Uterus (tissue), 4 donors: Measurements from ENCODE around the gene FOXRED1. TPM values are rescaled to one million over a fixed set of nuclear protein-coding genes. Genes with fewer than 3 reads are reported as not detected.
A peak's percentile ranks its signal among the peaks of the same experiment; 100 is the strongest.

ENCODE experiments used
- DNase-seq, 2 donors: peaks; one replicate each; pipeline ENCODE4 v3.0.0-alpha.2; 2019 to 2020
- H3K27ac ChIP-seq, 2 donors: fragments of 200-600 bp; sonication (generic); 1 replicate in 1 of 2; 2 replicates in 1 of 2; pipeline ENCODE4 v1.5.1; 2016 to 2018
- H3K27me3 ChIP-seq, 2 donors: fragments of 200-600 bp; sonication (generic); one replicate each; pipeline ENCODE4 v1.5.1; 2018 to 2019; ENCODE audit warnings: control low read depth in 1 of 2
- H3K36me3 ChIP-seq, 2 donors: fragments of 200-600 bp; sonication (generic); one replicate each; pipeline ENCODE4 v1.5.1; 2019; ENCODE audit warnings: control low read depth in 1 of 2
- H3K4me1 ChIP-seq, 2 donors: fragments of 200-600 bp; sonication (generic); one replicate each; pipeline ENCODE4 v1.5.1; 2018 to 2019; ENCODE audit warnings: control low read depth in 1 of 2
- H3K4me3 ChIP-seq, 2 donors: fragments of 200-600 bp; sonication (generic); 1 replicate in 1 of 2; 2 replicates in 1 of 2; pipeline ENCODE4 v1.5.1; 2018 to 2019; ENCODE audit warnings: mild to moderate bottlenecking in 1 of 2
- H3K9me3 ChIP-seq, 2 donors: fragments of 200-600 bp; sonication (generic); one replicate each; pipeline ENCODE4 v1.5.1; 2019; ENCODE audit warnings: control low read depth in 1 of 2
- CTCF ChIP-seq, 4 experiments: fragments of 200-600 bp in 2 of 4; fragments of 450-650 bp in 2 of 4; sonication (generic) in 2 of 4; IDR thresholded peaks; one replicate each; pipeline ENCODE4 v1.5.1; 2016 to 2019; ENCODE audit warnings: antibody characterized with exemption in 4 of 4, mild to moderate bottlenecking in 2 of 4, moderate library complexity in 1 of 4
- POLR2A ChIP-seq, 2 donors: fragments of 450-650 bp; IDR thresholded peaks; one replicate each; pipeline ENCODE4 v1.6.1; 2016; ENCODE audit warnings: antibody characterized with exemption in 2 of 2, mild to moderate bottlenecking in 1 of 2, moderate library complexity in 1 of 2
- intact Hi-C: fragments of 100-400 bp; cut with DNase I; formaldehyde crosslinking; loops from one replicate; pipeline ENCODE4 v1.15.1; 2023; ENCODE audit warnings: low total_unique reads
- total RNA-seq, 4 donors: library from RNA; depleted of rRNA in 3 of 4; stranded (reverse); fragments of >200 nt in 3 of 4; gene quantifications; one replicate each; pipeline versions ENCODE4 v1.1.0 to v1.2.4, GENCODE V29; 2014 to 2023
- donor health status: DM: yes; HTN: yes; CAD: no.

Gene FOXRED1
- total RNA-seq: 10 to 100 TPM in 2 of 4 donors, 1 to 10 TPM in 1, under 1 TPM in 1; 0.29 to 29.1 (median 9.4) TPM

GRCh38 chr11:126268708-126269579, at the start of gene FOXRED1, which contains the start of gene SRPRA:
TSS of gene FOXRED1 (plus strand) at chr11:126269154. CDS start at chr11:126269207, 53 bp downstream.
TSS of gene SRPRA (minus strand) at chr11:126268895. CDS start at chr11:126268804, 91 bp downstream.
- Histone ChIP-seq H3K4me1 (peaks cover 0 to 6% of the 10 kb centered on the region in 2 donors), H3K27ac (peak within 1 kb of the TSS; percentile 75 to 91), H3K9me3 (no peaks in the 10 kb centered on the region), H3K36me3 (no peaks in the 10 kb centered on the region), H3K27me3 (no peaks in the 10 kb centered on the region), H3K4me3 (peak within 1 kb of the TSS; percentile 68 to 82)
- TF ChIP-seq POLR2A (IDR thresholded peaks at IDR 0.05) (peak; percentile 32 to 83), CTCF (IDR thresholded peaks at IDR 0.05) (peak in 1 of 4 experiments; percentile 16)
- intact Hi-C loops: no loop called here
- DNase-seq: peak; percentile 99

- intact Hi-C loops: no loop called here
- Histone ChIP-seq H3K4me3 (no peak overlapping the region), H3K4me1 (no peaks in the 10 kb centered on the region), H3K9me3 (no peaks in the 10 kb centered on the region), H3K36me3 (no peaks in the 10 kb centered on the region), H3K27ac (no peak overlapping the region), H3K27me3 (no peaks in the 10 kb centered on the region)
- TF ChIP-seq CTCF (IDR thresholded peaks at IDR 0.05) (no peak), POLR2A (IDR thresholded peaks at IDR 0.05) (no peak)
- DNase-seq: no peak
Measured at GRCh38 chr11:126219547-126219946, 49.4 kb upstream of the FOXRED1 start.

- Histone ChIP-seq H3K4me3 (no peak overlapping the region), H3K27me3 (no peaks in the 10 kb centered on the region), H3K4me1 (no peaks in the 10 kb centered on the region), H3K9me3 (no peaks in the 10 kb centered on the region), H3K27ac (no peak overlapping the region), H3K36me3 (no peaks in the 10 kb centered on the region)
- DNase-seq: no peak
- no peak for TF ChIP-seq CTCF (IDR thresholded peaks at IDR 0.05)
- TF ChIP-seq POLR2A (IDR thresholded peaks at IDR 0.05): no peak
- intact Hi-C loops: no loop called here
Measured at GRCh38 chr11:126224647-126225294, 44.2 kb upstream of the FOXRED1 start.

GRCh38 chr11:126225295-126225665, 43.7 kb upstream of the FOXRED1 start:
- TF ChIP-seq CTCF (IDR thresholded peaks at IDR 0.05): no peak
- TF ChIP-seq POLR2A (IDR thresholded peaks at IDR 0.05): no peak
- H3K9me3 ChIP-seq: no peaks in the 10 kb centered on the region
- intact Hi-C loops: no loop called here
- no peak overlapping the region for H3K27ac ChIP-seq
- H3K36me3 ChIP-seq: no peaks in the 10 kb centered on the region
- H3K4me3 ChIP-seq: no peak overlapping the region
- H3K27me3 ChIP-seq: no peaks in the 10 kb centered on the region
- DNase-seq: no peak
- no peaks in the 10 kb centered on the region for H3K4me1 ChIP-seq
